Measurements from ENCODE around the gene TCF7L1. TPM values are rescaled to one million over a fixed set of nuclear protein-coding genes. Genes with fewer than 3 reads are reported as not detected.

TCF7L1 gene
- total and polyA plus RNA-seq, 9 of the 15 experiments (the other 6 are each of a cell fraction or from before 2014, with no cell fraction given), result 0.03 to 0.11 (median 0.07) TPM; not detected in 5

DNA sequence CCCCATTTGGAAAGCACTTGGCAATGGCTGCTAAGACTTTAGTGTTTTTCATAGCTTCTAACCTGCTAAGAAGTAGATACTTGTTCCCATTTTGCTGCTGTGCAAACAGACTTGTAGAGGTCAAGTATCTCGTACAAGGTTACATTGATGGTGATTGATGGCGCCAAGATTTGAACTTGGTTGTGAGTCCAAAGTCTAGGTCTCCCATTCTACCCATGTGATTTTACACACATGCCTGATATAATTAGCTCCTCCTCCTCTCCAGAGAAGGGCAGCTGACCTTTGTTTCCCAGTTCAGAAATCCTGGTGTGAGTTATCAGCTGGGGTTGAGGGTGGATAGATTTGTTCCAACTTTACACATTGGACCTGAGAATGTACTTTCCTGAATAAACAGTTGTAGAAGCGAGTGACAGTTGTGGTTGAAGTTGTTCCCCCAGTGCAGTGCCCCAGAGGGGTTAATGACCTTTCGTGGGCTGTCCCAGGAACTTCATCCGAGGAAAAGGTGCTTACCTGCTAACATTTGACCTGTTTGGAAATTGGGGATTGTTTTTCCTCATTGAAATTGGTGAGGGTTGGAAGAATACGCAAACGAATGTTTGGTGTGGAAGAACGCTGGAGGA, 10.4 kb downstream of the TCF7L1 start:
- intact Hi-C loops (cut with micrococcal nuclease) (no loop called here), in situ Hi-C loops (cut with MboI) (no loop called here)
- TF ChIP-seq ESRRA (IDR thresholded peaks at IDR 0.05; ENCODE audit: borderline replicate concordance, low read depth) (peak; percentile 24; the same call in 1 of the 2 replicates), MYNN (IDR thresholded peaks at IDR 0.05) (no peak), MYNN (CRISPR knock-in tag; IDR thresholded peaks at IDR 0.05) (no peak)
- Histone ChIP-seq H3K4me1 (replicated peaks in 1 of 2; ENCODE audit: control insufficient read depth in 2 of 2, insufficient read depth in 2 of 2, low read length in 2 of 2) (no peaks in the 10 kb centered on the region), H3K36me3 (ENCODE audit: control insufficient read depth, insufficient read depth, low read length) (no peaks in the 10 kb centered on the region), H3K79me2 (ENCODE audit: control insufficient read depth, insufficient read depth, low read length) (no peaks in the 10 kb centered on the region), H3K4me3 (no peak overlapping the region), H3K27ac (ENCODE audit: extremely low read depth, low read depth, low read length) (no peak overlapping the region), H3K9me3 (replicated peaks; ENCODE audit: control insufficient read depth, insufficient read depth, low read depth, low read length) (no peaks in the 10 kb centered on the region), H3K27me3 (ENCODE audit: control insufficient read depth in 2 of 2, insufficient read depth in 2 of 2, low read length in 2 of 2) (peaks cover 7 to 14% of the 10 kb centered on the region in 2 experiments; a peak in 3 of 5 replicates), H3K9me1 (ENCODE audit: control insufficient read depth, insufficient read depth, low read length) (no peaks in the 10 kb centered on the region), H3K4me2 (ENCODE audit: insufficient read depth, low read length) (no peak overlapping the region), H2AFZ (ENCODE audit: low read depth, low read length) (no peak overlapping the region), H4K20me1 (replicated peaks; ENCODE audit: control insufficient read depth, insufficient read depth, low read length) (no peaks in the 10 kb centered on the region), H3K9ac (ENCODE audit: insufficient read depth in 1 of 2, low read depth in 2 of 2, low read length in 2 of 2) (no peak overlapping the region)
- ATAC-seq (no peak), DNase-seq (ENCODE audit: extremely low read depth in 1 of 4, low spot score in 3 of 4) (no peak), FAIRE-seq (no peak)
- CTCF ChIA-PET (ENCODE audit: low intra/inter-chr PET ratio), result no interaction called here
- POLR2A ChIA-PET, result interaction anchor here (0.8 to 0.9 kb wide), 2 partner anchors 9 to 139 kb away, joined by 3 read pairs; no protein-coding TSS in a partner anchor
- BruUV-seq (replicated peaks), result no TSS peak
- WGBS (ENCODE audit: insufficient coverage, low coverage, missing lambda C conversion rate), result 7% methylated on average over 8 of the region's 8 CpGs

DNA sequence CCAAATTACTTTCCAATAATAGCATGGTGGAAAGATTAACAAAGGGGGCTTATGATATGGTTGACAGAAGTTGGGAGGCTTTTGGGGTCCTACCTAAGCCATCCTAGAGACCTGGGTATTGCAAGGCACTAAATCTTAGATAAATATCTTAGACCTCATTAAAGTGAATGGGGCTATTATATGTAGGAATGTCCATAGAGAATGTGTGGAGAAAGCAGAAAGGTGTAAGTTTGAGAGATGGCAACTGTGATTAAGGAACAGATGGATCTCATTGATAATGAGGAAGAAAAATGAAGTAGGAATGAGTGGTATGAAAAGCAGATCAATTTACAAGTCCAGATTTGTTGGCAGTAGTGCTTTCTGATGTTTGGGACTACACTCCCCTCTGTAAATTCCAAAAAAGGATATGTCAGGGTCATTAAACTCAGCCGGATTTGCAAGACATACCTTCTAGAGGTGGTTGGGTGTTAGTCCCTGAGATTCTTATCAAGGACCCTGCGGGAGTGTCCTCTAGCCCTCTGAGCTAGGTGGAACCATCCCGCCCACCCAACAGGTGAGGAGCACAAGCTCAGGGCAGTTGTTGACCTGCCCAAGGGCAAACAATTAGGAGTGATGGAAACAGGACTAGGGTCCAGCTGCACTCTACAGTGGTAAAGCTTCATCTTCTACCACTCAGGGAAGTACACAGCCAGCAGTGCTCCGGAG, 12.1 kb downstream of the TCF7L1 start:
- H3K9ac ChIP-seq (ENCODE audit: insufficient read depth in 1 of 2, low read depth in 2 of 2, low read length in 2 of 2), result no peak overlapping the region
- no peak overlapping the region for H3K4me3 ChIP-seq
- in situ Hi-C loops (cut with MboI) (no loop called here), intact Hi-C loops (cut with micrococcal nuclease) (no loop called here)
- no peaks in the 10 kb centered on the region for H3K9me1 ChIP-seq (ENCODE audit: control insufficient read depth, insufficient read depth, low read length)
- peaks cover 7 to 18% of the 10 kb centered on the region in 2 experiments; a peak in 4 of 5 replicates for H3K27me3 ChIP-seq (ENCODE audit: control insufficient read depth in 2 of 2, insufficient read depth in 2 of 2, low read length in 2 of 2)
- BruUV-seq (replicated peaks), result no TSS peak
- H3K36me3 ChIP-seq (ENCODE audit: control insufficient read depth, insufficient read depth, low read length), result no peaks in the 10 kb centered on the region
- no peak overlapping the region for H3K27ac ChIP-seq (ENCODE audit: extremely low read depth, low read depth, low read length)
- H2AFZ ChIP-seq (ENCODE audit: low read depth, low read length), result no peak overlapping the region
- WGBS (ENCODE audit: insufficient coverage, low coverage, missing lambda C conversion rate), result 0% methylated on average over 4 of the region's 4 CpGs
- H3K4me2 ChIP-seq (ENCODE audit: insufficient read depth, low read length), result no peak overlapping the region
- ATAC-seq (no peak), DNase-seq (ENCODE audit: extremely low read depth in 1 of 4, low spot score in 3 of 4) (no peak), FAIRE-seq (no peak)
- no peak for TF ChIP-seq SIN3B (IDR thresholded peaks at IDR 0.05; ENCODE audit: low read depth)
- TF ChIP-seq ZNF436 (CRISPR knock-in tag; IDR thresholded peaks at IDR 0.05), result no peak
- TF ChIP-seq, protein P1, sequence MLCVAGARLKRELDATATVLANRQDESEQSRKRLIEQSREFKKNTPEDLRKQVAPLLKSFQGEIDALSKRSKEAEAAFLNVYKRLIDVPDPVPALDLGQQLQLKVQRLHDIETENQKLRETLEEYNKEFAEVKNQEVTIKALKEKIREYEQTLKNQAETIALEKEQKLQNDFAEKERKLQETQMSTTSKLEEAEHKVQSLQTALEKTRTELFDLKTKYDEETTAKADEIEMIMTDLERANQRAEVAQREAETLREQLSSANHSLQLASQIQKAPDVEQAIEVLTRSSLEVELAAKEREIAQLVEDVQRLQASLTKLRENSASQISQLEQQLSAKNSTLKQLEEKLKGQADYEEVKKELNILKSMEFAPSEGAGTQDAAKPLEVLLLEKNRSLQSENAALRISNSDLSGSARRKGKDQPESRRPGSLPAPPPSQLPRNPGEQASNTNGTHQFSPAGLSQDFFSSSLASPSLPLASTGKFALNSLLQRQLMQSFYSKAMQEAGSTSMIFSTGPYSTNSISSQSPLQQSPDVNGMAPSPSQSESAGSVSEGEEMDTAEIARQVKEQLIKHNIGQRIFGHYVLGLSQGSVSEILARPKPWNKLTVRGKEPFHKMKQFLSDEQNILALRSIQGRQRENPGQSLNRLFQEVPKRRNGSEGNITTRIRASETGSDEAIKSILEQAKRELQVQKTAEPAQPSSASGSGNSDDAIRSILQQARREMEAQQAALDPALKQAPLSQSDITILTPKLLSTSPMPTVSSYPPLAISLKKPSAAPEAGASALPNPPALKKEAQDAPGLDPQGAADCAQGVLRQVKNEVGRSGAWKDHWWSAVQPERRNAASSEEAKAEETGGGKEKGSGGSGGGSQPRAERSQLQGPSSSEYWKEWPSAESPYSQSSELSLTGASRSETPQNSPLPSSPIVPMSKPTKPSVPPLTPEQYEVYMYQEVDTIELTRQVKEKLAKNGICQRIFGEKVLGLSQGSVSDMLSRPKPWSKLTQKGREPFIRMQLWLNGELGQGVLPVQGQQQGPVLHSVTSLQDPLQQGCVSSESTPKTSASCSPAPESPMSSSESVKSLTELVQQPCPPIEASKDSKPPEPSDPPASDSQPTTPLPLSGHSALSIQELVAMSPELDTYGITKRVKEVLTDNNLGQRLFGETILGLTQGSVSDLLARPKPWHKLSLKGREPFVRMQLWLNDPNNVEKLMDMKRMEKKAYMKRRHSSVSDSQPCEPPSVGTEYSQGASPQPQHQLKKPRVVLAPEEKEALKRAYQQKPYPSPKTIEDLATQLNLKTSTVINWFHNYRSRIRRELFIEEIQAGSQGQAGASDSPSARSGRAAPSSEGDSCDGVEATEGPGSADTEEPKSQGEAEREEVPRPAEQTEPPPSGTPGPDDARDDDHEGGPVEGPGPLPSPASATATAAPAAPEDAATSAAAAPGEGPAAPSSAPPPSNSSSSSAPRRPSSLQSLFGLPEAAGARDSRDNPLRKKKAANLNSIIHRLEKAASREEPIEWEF (CRISPR knock-in tag; IDR thresholded peaks at IDR 0.05), result no peak
- TF ChIP-seq CEBPG (CRISPR knock-in tag; IDR thresholded peaks at IDR 0.05), result no peak
- TF ChIP-seq CEBPG (tag; conservative IDR thresholded peaks at IDR 0.05 in 1 of 2, IDR thresholded peaks at IDR 0.05 in 1 of 2), result no peak
- no peak for TF ChIP-seq TEAD2 (tag; IDR thresholded peaks at IDR 0.05)
- no peaks in the 10 kb centered on the region for H3K79me2 ChIP-seq (ENCODE audit: control insufficient read depth, insufficient read depth, low read length)
- ChIA-PET CTCF (ENCODE audit: low intra/inter-chr PET ratio) (no interaction called here), POLR2A (no interaction called here)
- no peaks in the 10 kb centered on the region for H4K20me1 ChIP-seq (replicated peaks; ENCODE audit: control insufficient read depth, insufficient read depth, low read length)
- no peaks in the 10 kb centered on the region for H3K4me1 ChIP-seq (replicated peaks in 1 of 2; ENCODE audit: control insufficient read depth in 2 of 2, insufficient read depth in 2 of 2, low read length in 2 of 2)
- H3K9me3 ChIP-seq (replicated peaks; ENCODE audit: control insufficient read depth, insufficient read depth, low read depth, low read length), result no peaks in the 10 kb centered on the region

Data from K562 (cell line).